PC-9 (cell line): ENCODE measurements around the gene LIF. TPM values are rescaled to one million over a fixed set of nuclear protein-coding genes. Genes with fewer than 3 reads are reported as not detected.

Source experiments
- BruUV-seq: library from RNA; stranded (reverse); fragments of 400-500 nt; replicated peaks from 2 replicates; lab custom pipeline; 2021; lab: Mats Ljungman, UMichigan
- CTCF ChIA-PET: fragments of 300-600 bp; sonication (Branson Sonifier 250); formaldehyde crosslinking; loops from one replicate; lab custom pipeline; 2022; ENCODE audit warnings: antibody characterized with exemption; lab: Charles Lee
- POLR2A ChIA-PET: fragments of 300-600 bp; sonication (Branson Sonifier 250); formaldehyde crosslinking; loops from one replicate; lab custom pipeline; 2022; ENCODE audit warnings: antibody characterized with exemption; ENCODE audit not compliant: unreplicated experiment; lab: Charles Lee
- DNase-seq, 2 experiments: peaks; one replicate each; pipeline versions ENCODE4 v3.0.0 to v3.0.0-alpha.2; 2015 to 2022; ENCODE audit warnings: mixed read lengths in 1 of 2
- H2AFZ ChIP-seq: fragments of 200-600 bp; sonication (generic); 2 replicates; pipeline ENCODE4 v1.8.1; 2017; ENCODE audit warnings: antibody characterized with exemption
- H3F3A ChIP-seq: fragments of 200-600 bp; sonication (generic); 2 replicates; pipeline ENCODE4 v1.8.1; 2017; ENCODE audit warnings: antibody characterized with exemption, mild to moderate bottlenecking, low read depth; ENCODE audit not compliant: insufficient read depth
- H3K27ac ChIP-seq: fragments of 200-600 bp; sonication (generic); 2 replicates; pipeline ENCODE4 v1.6.1; 2016; ENCODE audit warnings: mixed run types
- H3K27me3 ChIP-seq: fragments of 200-600 bp; sonication (generic); 2 replicates; pipeline ENCODE4 v1.6.1; 2016; ENCODE audit warnings: low read depth, mixed run types; ENCODE audit not compliant: insufficient read depth
- H3K36me3 ChIP-seq: fragments of 200-600 bp; sonication (generic); 2 replicates; pipeline ENCODE4 v1.6.1; 2016; ENCODE audit warnings: low read depth, mixed run types
- H3K4me1 ChIP-seq: fragments of 200-600 bp; sonication (generic); replicated peaks from 2 replicates; pipeline ENCODE4 v1.6.1; 2016; ENCODE audit warnings: mixed run types; ENCODE audit not compliant: insufficient read depth
- H3K4me2 ChIP-seq: fragments of 200-600 bp; sonication (generic); 2 replicates; pipeline ENCODE4 v1.6.1; 2017; ENCODE audit warnings: mixed run types
- H3K4me3 ChIP-seq: fragments of 200-600 bp; sonication (generic); 2 replicates; pipeline ENCODE4 v1.6.1; 2016; ENCODE audit warnings: mixed run types
- H3K79me2 ChIP-seq: fragments of 200-600 bp; sonication (generic); 2 replicates; pipeline ENCODE4 v1.6.1; 2017; ENCODE audit warnings: low read depth, mixed run types
- H3K9me2 ChIP-seq: fragments of 200-600 bp; sonication (generic); 2 replicates; pipeline ENCODE4 v1.8.1; 2017; ENCODE audit warnings: mild to moderate bottlenecking; ENCODE audit not compliant: insufficient read depth
- H3K9me3 ChIP-seq: fragments of 200-600 bp; sonication (generic); 2 replicates; pipeline ENCODE4 v1.8.1; 2016; ENCODE audit warnings: low read depth; ENCODE audit not compliant: insufficient read depth
- H4K20me1 ChIP-seq: fragments of 200-600 bp; sonication (generic); 2 replicates; pipeline ENCODE4 v1.8.1; 2017; ENCODE audit not compliant: insufficient read depth
- EZH2 ChIP-seq: fragments of 200-600 bp; sonication (generic); IDR thresholded peaks from 2 replicates; pipeline ENCODE4 v1.8.0; 2017; ENCODE audit warnings: antibody characterized with exemption, low read depth
- intact Hi-C: fragments of 100-400 bp; cut with micrococcal nuclease; formaldehyde crosslinking; loops from one replicate; pipeline ENCODE4 v1.10.0; 2022; ENCODE audit not compliant: unreplicated experiment
- total RNA-seq: library from RNA; stranded (reverse); gene quantifications from 2 replicates; pipeline ENCODE4 v1.2.3, GENCODE V29; 2021
- TF ChIP-seq, protein P1 (sequence below): fragments of 200-600 bp; sonication (generic); conservative IDR thresholded peaks from 2 replicates; pipeline ENCODE4 v1.6.1; 2017; ENCODE audit warnings: mixed run types, antibody characterized with exemption, mild to moderate bottlenecking, moderate library complexity

LIF gene
- total RNA-seq, 1 experiment from 2014 or later, result 17.4 TPM

DNA sequence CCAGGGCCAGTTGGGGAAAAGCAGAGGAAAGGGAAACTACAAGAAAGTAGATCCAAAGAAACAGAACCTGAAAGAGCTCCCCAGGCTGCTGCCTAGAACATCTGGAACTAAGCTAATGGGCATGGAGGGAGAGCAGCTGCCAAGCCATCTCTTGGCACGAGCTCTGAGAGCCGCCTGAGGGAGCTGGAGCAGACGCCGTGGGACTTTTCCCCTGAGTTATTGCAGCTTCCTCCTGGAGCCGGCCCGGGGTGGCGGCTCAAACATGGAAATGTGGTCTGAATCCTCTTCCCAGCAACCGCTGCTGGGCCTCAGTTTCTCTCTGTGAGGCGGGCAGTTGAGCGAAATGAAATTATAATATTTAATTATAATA lies 41.8 kb downstream of the LIF start:
- Histone ChIP-seq H3K9me2 (no peaks in the 10 kb centered on the region), H3K79me2 (peaks cover 9% of the 10 kb centered on the region; the same call in 1 of the 2 replicates), H3K4me2 (peak overlapping the region; percentile 70), H2AFZ (no peak overlapping the region), H4K20me1 (no peaks in the 10 kb centered on the region), H3K27ac (peak overlapping the region; percentile 98), H3K4me3 (no peak overlapping the region), H3K9me3 (0 out of 2 replicates have a peak, but pooled peaks cover 5% of the 10 kb centered on the region), H3F3A (peaks cover 80% of the 10 kb centered on the region), H3K36me3 (no peaks in the 10 kb centered on the region), H3K4me1 (peaks cover 83% of the 10 kb centered on the region), H3K27me3 (no peaks in the 10 kb centered on the region)
- no peak for DNase-seq
- CTCF ChIA-PET, result no interaction called here
- intact Hi-C loops, result loop anchor here (5.0 kb wide), 1 partner anchor 582 kb away; no protein-coding TSS in a partner anchor
- TF ChIP-seq, protein P1, sequence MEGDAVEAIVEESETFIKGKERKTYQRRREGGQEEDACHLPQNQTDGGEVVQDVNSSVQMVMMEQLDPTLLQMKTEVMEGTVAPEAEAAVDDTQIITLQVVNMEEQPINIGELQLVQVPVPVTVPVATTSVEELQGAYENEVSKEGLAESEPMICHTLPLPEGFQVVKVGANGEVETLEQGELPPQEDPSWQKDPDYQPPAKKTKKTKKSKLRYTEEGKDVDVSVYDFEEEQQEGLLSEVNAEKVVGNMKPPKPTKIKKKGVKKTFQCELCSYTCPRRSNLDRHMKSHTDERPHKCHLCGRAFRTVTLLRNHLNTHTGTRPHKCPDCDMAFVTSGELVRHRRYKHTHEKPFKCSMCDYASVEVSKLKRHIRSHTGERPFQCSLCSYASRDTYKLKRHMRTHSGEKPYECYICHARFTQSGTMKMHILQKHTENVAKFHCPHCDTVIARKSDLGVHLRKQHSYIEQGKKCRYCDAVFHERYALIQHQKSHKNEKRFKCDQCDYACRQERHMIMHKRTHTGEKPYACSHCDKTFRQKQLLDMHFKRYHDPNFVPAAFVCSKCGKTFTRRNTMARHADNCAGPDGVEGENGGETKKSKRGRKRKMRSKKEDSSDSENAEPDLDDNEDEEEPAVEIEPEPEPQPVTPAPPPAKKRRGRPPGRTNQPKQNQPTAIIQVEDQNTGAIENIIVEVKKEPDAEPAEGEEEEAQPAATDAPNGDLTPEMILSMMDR, result no peak
- no peak for TF ChIP-seq EZH2
- BruUV-seq, result no TSS peak
- POLR2A ChIA-PET, result no interaction called here

DNA sequence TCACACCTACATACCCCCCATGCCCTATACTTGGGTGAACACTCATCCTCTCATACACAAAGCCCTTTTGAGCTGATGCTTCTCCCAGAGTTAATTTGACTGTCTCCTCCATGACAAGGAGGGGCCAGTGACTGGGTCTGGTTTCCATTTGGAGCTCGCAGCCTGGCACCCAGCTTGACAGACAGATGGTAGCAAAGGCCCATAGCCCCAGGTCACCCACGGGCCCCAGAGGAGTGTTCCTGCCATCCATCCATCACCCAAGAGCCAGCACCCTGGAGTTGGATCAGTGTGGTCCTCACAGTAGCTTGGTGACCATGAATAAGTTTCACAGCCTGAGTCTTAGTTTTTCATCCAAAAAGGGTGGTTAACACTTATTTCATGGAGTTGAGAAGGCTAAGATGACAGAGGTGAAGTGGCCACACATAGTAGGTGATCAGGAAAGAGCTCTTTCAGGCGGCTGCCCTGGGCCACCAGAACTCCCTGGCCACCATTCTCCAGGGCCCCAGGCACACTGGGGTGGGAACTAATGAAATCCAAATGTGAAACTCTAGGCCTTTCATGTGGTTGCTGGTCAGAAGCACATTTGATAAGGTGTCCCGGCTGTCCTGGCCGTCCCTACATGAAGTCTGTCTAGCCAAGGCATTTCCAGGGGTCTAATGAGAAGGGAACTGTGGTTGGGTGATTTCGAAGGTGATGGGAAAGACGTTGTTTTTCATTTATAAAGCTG lies 42.4 kb downstream of the LIF start:
- Histone ChIP-seq H3K79me2 (peaks cover 9% of the 10 kb centered on the region; the same call in 1 of the 2 replicates), H3K36me3 (no peaks in the 10 kb centered on the region), H3K4me3 (no peak overlapping the region), H3K4me1 (peaks cover 78% of the 10 kb centered on the region), H3F3A (peaks cover 78% of the 10 kb centered on the region), H3K4me2 (peak overlapping the region; percentile 70), H3K27me3 (no peaks in the 10 kb centered on the region), H3K9me2 (no peaks in the 10 kb centered on the region), H3K27ac (peak overlapping the region; percentile 98), H4K20me1 (no peaks in the 10 kb centered on the region), H3K9me3 (0 out of 2 replicates have a peak, but pooled peaks cover 5% of the 10 kb centered on the region), H2AFZ (no peak overlapping the region)
- intact Hi-C loops, result no loop called here
- BruUV-seq, result no TSS peak
- POLR2A ChIA-PET, result no interaction called here
- TF ChIP-seq, protein P1, result no peak
- TF ChIP-seq EZH2, result no peak
- DNase-seq, result no peak
- CTCF ChIA-PET, result no interaction called here

DNA sequence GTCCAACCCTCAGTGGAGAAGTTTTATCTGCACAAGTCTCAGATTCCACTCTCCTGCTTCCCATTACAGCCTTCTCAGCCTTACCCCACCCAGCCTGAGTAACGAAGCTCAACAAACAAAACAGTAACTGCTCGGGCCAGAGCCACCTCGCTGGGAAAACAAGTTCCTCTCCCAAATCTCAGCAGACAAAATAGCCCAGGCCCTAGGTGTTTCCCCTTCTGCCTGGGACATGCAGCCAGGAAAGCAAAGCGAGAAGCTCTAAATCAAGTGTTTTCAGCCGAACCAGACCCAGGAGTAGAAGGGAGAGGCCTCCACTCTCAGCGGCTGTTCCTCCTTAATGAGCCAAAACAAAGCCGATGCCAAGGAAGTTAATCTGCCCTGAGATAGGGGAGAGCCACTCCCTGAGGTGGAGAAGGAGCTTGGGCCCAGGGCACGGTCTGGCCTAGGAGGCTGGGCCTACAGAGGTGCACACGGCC lies 44.0 kb downstream of the LIF start:
- BruUV-seq, result TSS peak; percentile 74
- ChIA-PET POLR2A (interaction anchor here (0.5 to 0.7 kb wide), 8 partner anchors 10 to 404 kb away, joined by 3 to 13 read pairs (median 5); no protein-coding TSS in a partner anchor), CTCF (interaction anchor here (0.6 kb wide), 1 partner anchor 57 kb away, joined by 3 read pairs; no protein-coding TSS in a partner anchor)
- Histone ChIP-seq H3K4me3 (peak overlapping the region; percentile 4; the same call in 1 of the 2 replicates), H3K36me3 (no peaks in the 10 kb centered on the region), H3K27me3 (no peaks in the 10 kb centered on the region), H3F3A (peaks cover 80% of the 10 kb centered on the region), H4K20me1 (no peaks in the 10 kb centered on the region), H3K9me2 (no peaks in the 10 kb centered on the region), H3K9me3 (0 out of 2 replicates have a peak, but pooled peaks cover 5% of the 10 kb centered on the region), H3K79me2 (no peaks in the 10 kb centered on the region), H3K4me2 (peak overlapping the region; percentile 43), H2AFZ (no peak overlapping the region; the same call in 1 of the 2 replicates), H3K27ac (peak overlapping the region; percentile 98), H3K4me1 (peaks cover 78% of the 10 kb centered on the region)
- intact Hi-C loops, result no loop called here
- TF ChIP-seq, protein P1, result no peak
- no peak for TF ChIP-seq EZH2
- peak; percentile 61 to 78 for DNase-seq
